Hepatocyte (in vitro differentiated cells): ENCODE data around the gene MYBPC3.

Experiments used
- CTCF ChIP-seq: fragments of 200-600 bp; sonication (generic); IDR thresholded peaks from 2 replicates; pipeline ENCODE4 v1.5.1; 2016; ENCODE audit warnings: antibody characterized with exemption, mild to moderate bottlenecking; ENCODE audit not compliant: poor library complexity
- EZH2 ChIP-seq: fragments of 200-600 bp; sonication (generic); IDR thresholded peaks from 2 replicates; pipeline ENCODE4 v1.6.1; 2016; ENCODE audit warnings: antibody characterized with exemption, mild to moderate bottlenecking, borderline replicate concordance
- EZH2phosphoT487 ChIP-seq: fragments of 200-600 bp; sonication (generic); IDR thresholded peaks from one replicate; pipeline ENCODE4 v1.6.1; 2018; ENCODE audit warnings: antibody characterized with exemption, mild to moderate bottlenecking, low read depth, moderate library complexity; ENCODE audit not compliant: unreplicated experiment, severe bottlenecking

- TF ChIP-seq CTCF (no peak), EZH2 (no peak), EZH2phosphoT487 (no peak)
Observed at GRCh38 chr11:47331454-47332302, 20.8 kb downstream of the MYBPC3 start.
